HG03139 (cell line): ENCODE measurements around the gene RBMS3.
"Not testable (repeated sequence)": the region's sequence is repeated elsewhere in the genome, so short reads cannot be mapped to it uniquely, and the experiment has no call there.

Experiments
- ATAC-seq: cut with Tn5 transposase; IDR thresholded peaks from one replicate; pipeline ENCODE4 v1.9.1; 2021; ENCODE audit not compliant: unreplicated experiment

RBMS3 gene

DNA sequence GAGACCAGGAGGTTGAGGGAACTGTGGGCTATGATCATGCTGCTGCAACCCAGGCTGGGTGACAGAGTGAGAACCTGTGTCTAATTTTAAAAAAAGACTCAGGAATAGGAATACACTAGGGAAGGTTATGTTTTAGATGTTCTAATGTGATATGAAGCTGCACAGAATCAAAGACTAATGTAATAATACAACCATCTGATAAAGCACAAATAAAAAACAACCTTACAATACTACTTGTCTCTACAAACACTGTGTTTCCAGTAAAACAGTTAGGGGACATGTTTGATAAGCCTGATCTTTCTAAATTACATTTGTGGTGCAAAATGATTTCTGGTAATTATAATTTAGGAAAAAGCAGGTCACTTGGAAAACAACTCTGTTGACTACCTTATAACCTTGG is 56.7 kb downstream of the RBMS3 start:
- ATAC-seq = no peak

DNA sequence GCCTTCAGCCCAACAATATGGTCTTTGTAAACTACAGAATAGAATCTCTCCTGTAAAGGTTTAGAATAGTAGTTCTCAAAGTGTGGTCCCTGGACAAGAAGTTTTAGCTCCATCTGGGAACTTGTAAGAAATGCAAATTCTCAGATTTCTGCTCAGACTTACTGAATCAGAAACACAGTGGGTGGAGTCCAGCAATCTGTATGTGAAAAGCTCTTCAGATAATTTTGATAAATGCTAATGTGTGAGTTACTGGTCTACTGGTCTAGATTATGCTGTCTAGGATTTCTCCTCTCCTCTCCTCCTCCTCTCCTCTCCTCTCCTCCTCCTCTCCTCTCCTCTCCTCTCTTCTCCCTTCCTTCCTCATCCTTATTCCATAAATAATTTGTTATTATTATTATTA is 57.5 kb downstream of the RBMS3 start:
- ATAC-seq = no peak

DNA sequence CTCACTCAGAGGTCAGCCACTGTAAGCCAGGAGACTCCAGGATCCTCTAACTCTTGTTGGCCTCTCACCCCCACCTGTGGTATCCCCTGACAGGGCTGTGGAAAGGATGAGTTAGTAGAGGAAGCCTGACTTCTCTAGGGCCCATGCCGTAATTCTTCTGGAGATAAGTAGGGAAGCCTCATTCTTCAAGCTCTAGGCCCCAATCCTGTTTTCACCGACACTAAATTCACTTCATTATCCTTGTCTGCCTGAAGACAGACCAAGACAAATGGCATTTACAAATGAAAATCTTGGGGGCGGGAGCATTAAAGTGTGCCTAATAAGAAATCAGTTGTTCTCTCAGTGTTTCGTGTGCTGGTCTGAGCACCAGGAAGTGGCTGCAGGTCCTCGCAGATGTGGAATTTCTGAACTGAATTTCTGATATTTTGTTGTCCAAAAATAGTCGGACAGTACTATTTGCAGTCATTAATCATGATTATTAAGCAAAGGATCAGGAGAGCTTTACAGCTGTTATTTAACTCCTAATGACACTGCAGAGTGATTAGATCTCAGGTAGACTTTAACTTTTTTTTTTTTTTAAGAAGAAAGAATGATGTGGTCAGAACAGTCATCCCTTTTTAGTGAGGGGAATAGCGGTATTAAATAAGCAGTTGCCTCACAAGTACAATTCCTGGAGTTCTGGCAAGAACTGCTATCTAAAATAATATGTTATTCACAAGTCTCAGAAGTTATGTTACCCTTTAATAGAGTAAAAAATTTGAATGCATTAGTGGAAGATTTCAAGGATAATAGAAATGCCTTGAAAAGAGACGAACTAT is 58.4 kb downstream of the RBMS3 start:
- ATAC-seq = no peak

DNA sequence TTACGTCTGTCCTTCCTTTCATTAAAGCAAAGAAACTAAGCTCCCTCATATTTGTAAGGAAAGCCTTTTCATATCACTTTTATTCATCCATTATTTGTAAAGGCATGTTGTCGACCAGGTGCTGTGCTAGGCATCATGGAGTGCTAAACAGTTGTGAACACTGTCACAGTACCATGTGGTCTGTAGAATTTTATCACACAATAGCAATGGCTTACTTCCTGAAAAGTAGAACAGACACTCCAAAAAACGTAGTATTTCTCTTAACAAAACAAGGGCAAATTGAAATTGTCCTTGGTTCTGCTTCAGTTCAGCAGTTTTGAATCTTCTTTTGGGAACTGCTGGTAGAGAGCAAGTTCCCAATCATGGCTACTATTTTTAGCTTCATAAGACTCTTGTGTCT is 63.3 kb downstream of the RBMS3 start:
- no peak for ATAC-seq

DNA sequence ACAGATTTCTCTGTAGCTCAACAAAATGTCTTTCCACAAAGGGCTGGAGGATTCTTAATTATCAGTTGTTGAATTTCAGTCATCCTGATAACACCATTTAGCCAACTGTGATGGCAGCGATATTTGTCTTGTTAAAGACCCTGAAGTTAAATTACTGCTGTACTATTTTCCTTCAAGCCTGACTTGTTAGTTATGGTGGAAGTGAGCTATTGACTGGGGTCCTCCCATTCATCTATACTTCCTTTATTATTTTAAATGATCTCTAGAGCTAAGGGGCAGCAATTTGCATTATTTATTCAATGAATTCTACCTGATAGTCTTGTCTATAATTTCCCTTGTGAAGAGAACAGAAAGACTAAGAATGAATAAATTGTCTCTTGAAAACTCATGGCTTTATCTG is 64.1 kb downstream of the RBMS3 start:
- ATAC-seq = no peak

DNA sequence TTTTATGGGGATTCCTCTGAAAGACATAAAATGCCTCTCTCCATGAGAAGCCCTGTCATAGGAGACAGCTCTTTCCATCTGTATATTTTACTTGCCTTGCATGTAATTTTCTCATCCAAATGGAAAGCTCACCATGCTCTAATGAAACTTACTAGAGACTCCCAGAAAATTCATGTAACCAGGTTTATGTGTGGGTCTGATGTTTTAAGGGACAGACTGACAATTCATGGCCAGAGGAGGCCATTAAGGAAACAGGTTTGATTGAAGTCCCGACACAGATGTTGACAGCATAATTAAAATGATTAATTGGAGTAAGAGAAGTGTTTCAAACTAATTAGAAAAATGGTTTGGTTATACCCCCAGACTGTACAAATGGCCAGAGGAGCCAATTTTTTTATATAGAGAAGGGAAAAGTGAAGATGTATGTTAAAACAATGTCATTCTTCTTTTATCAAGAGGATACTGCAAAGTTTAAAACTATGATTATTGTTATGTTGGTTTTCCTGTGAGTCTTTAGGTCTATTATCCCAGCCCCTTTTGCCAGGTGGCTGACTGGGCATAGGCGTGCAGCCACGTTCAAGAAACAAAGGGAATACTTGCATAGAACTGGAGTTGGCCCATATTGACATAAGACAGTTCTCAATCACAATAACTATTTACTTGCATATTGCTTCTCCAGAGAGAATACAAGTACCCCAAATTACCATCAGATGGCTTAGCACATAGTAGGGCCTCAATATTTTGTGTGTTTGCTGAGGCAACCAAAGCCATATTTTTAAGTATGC is 64.8 kb downstream of the RBMS3 start:
- ATAC-seq = no peak

DNA sequence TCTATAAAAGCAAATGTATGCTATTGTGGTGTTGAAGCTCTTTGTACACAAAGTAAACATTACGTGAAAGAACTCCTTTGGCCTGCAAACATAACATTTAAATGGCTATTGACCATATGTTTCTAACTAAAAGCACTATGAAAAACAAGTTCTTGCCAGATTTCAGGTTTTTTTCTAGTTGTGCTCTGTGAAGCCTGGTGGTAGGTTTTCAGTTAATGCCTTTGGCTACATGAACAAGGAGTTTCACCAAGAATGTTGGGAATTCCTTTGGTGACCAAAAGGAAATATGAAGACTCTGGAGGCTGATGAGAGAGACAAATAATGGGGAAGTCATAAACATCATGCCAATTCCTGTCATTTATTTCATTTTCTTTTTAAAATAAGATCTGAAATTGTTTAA is 66.0 kb downstream of the RBMS3 start:
- no peak for ATAC-seq

DNA sequence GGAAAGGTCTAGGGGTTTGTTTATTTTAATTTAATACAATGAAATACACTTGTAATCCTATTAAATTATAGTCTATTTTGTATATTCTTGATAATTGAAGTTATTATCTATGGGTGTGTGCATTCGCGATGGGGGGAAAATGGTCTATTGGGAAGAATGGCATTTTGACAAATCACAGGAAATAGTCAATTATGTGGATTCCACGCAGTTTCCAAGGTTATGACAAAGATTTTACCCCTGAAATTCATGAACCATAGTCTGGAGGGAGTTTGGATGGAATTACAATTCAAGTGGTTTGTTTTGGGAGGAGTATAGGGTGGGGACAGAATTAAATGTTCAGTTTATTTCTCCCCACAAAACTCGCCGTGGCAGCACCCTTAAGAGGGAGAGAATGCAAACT is 66.5 kb downstream of the RBMS3 start:
- no peak for ATAC-seq

DNA sequence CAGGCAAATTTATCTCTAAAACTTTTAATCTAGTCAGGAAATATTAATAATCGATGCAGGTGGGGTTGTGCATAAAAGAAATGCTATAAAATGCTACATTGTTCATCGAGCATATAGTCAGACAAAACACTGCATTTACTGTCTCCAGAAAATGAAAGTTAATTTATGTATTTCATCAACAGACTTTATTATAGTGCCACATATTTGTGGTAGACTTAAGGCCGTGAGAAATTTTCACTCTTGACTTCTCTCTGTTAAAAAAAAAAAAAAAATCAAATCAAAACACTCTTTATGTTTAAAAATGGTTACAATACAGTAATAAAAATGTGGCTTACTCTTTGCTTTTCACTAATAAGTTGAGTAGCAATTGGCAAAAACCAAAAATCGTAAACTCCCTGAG is 67.4 kb downstream of the RBMS3 start:
- ATAC-seq = no peak

DNA sequence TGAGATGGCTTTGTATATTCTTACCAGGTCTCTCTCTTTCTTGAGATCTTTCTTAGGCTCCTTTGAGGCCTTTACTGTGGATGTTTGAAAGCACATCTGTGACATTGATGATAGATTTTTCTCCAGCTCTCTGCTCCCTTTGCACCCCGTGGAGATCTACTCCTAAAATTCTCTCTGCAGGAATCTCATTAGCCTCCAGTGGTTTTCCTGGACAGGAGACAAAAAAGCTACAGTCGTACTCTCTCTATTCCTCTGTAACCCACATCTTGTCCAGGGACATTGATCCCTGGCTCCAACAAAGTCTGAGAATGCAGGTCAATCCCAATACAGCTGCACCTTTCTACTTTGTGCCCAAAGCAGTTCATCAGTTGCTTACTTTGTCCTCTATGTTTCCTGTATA is 68.2 kb downstream of the RBMS3 start:
- no peak for ATAC-seq

DNA sequence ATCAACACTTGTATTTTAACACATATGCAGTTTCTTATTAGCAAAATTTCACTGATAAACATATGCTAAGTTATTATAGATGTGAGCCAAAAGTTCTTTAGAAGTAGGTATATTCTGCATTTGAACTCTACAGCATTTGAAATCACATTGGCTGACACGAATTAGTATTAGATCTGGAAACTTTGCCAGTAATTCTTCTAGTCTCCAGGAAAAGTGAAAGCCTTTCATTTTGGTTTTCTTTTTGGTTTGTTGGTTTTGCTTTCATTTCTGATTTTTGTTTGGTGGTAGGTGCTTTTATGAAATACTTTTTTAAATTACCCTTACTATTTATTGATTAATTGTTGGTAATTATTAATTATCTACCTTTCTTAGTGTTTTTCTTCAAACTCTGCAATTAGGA is 72.9 kb downstream of the RBMS3 start:
- ATAC-seq = no peak

DNA sequence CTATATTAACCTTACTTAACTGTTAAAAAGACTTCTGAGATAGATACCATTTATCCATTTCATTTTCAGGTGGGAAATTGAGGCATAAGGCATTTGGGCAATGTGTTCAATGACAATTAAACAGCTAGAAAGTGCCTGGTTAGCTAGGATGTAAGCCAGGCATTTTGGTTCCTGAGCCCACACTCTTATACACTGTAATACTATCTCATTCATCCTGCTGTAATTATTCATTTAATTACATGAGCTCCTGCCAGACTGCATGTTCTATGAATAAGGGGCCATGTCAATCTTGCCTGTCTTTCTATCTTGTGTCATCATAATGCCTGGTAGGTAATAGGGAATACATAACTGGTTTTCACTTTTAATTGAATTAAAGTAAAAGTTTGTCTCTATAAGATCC is 74.0 kb downstream of the RBMS3 start:
- no peak for ATAC-seq

DNA sequence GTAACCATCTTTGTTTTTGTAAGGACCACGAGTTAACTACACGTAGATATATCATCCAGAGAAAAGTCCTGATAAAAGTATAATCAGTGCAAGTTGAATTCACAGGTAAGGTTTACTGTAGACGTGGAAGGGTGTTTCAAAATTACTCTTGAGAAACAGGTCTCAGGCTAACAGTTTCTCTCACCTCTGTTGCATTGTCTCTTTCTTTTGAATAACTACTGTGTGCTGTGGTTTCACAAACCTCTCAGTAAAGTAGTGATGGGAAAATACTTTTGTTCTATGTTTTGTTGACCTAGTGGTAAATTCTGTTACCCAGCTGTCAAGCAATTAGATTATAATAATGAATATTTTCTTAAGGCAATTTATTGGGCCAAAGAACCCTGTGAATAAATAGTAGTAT is 75.2 kb downstream of the RBMS3 start:
- ATAC-seq = no peak

DNA sequence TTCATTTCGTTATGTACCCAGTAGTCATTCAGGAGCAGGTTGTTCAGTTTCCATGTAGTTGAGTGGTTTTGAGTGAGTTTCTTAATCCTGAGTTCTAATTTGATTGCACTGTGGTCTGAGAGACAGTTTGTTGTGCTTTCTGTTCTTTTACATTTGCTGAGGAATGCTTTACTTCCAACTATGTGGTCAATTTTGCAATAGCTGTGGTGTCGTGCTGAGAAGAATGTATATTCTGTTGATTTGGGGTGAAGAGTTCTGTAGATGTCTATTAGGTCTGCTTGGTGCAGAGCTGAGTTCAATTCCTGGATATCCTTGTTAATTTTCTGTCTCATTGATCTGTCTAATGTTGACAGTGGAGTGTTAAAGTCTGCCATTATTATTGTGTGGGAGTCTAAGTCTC is 79.4 kb downstream of the RBMS3 start:
- not testable (repeated sequence) for ATAC-seq

DNA sequence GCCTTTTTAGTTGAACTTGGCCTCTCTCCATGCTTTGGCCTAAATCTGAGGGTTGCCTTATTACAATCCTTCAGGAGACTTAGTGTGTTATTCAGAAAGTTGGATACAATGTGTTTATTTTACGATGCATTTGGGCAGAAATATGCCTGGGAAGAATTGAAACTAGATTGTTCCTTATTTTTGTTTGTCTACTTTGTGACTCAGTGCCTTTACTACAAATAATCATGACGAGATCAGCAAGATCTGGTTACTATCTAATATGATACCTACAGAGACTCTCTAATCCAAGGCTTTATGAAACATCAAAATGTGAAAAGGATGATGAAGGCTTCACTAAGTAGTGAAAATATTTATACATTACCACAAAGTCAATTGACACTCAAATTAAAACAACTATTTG is 82.2 kb downstream of the RBMS3 start:
- ATAC-seq = no peak

DNA sequence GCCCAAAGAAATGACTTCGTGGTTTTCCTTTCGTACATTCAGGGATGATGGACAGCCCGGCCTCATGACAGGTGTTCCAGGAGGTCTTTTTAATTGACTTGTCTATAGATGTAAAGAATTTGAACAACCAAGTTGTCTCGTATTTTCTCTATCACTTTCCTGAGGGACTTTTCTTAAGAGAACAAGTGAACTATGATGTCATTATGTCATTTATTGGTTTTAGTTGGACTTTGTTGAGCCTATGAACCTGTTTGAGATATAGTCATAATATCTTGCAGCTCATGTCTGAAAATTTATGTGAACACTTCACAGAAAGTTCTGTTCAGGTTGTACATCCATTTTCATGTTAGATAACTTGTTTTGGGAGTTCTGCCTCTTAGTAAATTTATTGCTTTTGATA is 89.2 kb downstream of the RBMS3 start:
- ATAC-seq = no peak

DNA sequence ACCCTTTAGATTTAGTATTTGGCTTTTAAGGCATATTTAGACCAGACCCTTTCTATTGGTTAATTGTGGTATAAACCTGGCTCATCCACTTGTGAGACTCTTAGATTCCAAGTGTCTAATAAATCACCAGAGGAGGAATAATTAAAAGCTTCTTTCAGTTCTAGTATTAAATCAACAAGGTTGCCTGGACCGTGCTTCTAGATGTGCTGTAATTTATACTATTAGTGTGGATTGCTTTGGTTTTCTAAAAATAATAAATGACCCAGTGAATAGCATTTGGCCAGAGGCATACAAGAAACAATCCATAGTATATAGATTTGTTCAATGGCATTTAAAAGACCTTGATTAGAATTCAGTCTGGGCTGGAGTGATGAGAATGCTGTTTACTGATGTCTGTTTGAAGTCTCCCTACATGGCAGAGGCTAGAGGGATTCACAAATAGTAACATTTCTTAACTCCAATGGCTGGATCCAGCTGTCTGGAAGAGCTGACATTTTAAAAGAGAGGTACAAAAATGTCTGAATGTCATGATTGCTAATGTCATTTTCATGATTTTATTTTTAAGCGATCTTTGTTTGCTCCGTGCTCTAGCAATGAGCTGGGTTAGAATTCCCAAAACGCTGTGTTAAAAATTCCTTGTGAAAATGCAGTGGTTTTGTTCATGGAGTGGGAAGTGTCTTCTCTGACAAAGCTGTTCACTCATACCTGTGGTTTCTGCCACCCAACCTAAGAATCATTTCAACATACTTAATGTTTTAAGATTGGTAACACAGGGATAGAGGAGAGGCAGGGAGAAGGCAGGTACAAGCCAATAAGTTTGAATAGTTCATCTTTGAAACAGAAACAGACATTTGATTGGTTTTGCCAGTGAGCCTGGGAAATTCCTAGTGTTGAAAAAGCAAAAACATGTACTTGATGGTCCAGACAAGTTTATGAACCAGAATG is 89.9 kb downstream of the RBMS3 start:
- ATAC-seq = no peak

DNA sequence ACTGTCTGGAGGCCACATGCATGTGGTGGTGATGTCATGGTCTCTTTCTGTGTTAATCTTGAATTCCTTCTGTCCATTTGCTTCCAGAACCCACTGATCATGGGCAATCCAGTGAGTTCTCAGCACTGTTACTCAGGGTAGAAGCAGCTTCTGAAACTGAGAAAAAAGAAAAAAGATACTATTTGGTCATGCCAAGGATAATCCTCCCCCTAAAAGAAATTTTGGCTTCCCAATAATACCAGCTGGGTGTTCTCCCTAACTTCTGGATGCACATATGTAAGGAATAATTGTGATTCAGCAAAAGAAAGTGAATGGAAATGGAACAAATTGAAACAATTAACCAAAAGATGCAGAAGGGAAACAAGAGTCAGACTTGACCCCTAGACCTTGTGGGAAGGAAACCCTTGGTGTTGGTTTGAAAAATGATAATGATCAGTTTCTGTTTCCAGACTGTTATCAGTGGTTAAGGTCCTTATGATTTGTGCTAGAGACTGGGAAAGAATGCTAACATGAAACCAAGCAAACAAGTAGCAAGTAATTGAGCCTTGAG is 92.3 kb downstream of the RBMS3 start:
- ATAC-seq = no peak

DNA sequence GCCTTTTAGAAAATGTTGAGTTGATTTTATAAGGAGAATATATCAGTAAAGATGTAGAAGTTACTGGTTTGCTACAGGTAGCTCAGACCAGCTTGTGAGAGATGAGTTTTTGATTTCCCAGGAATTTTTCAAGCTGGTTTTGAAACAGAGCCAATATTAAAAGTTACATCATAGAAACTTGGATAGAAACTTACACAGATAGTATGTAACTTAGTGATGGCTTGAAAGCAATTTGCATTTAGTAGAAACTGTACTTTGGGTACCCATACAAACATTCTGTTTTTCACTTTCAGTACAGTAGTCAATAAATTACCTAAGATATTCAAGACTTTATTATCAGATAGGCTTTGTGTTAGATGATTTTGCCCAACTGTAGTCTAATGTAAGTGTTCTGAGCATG is 93.4 kb downstream of the RBMS3 start:
- ATAC-seq = no peak

DNA sequence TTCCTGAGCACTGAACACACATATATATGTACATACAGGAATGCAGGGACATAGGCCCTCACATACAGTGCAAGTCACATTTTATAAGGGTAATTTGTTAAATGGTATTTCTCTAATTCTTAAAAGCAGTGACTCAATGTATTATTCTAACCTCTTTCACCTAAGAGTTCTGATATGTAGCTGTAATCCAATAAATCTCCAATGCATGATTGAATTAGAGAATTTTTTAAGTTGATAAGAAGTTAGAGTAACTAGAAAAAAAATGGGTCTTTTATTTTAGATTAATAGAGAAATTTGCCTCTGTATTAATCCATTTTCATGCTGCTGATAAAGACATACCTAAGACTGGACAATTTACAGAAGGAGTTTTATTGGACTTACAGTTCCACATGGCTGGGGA is 98.2 kb downstream of the RBMS3 start:
- ATAC-seq = no peak

DNA sequence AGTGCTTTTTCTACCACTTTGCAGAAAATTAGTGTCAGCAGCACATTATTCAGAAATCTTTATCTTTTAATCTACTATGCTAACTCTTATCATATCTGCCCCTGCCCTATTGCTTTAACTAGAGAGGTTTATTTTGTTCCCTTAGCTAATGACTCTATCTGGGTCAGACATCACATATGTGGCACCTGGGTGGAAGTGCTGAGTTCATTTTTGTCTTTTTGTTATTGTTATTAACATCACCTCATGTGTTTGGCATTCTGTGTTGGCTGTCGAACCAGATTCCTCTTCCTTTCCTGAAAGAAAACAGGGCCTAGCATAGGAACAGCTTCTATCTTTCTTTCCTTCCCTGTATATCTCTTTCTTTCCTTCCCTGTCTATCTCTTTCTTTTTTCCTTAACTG is 100.7 kb downstream of the RBMS3 start:
- ATAC-seq = no peak
